Raji (cell line): ENCODE results near the gene SLC38A11.

ENCODE experiments used
- POLR2A ChIP-seq: IDR thresholded peaks from 2 replicates; pipeline ENCODE4 v1.6.1; 2011; ENCODE audit warnings: low read depth, low read length, control low read depth; ENCODE audit not compliant: insufficient read depth

The SLC38A11 gene

DNA sequence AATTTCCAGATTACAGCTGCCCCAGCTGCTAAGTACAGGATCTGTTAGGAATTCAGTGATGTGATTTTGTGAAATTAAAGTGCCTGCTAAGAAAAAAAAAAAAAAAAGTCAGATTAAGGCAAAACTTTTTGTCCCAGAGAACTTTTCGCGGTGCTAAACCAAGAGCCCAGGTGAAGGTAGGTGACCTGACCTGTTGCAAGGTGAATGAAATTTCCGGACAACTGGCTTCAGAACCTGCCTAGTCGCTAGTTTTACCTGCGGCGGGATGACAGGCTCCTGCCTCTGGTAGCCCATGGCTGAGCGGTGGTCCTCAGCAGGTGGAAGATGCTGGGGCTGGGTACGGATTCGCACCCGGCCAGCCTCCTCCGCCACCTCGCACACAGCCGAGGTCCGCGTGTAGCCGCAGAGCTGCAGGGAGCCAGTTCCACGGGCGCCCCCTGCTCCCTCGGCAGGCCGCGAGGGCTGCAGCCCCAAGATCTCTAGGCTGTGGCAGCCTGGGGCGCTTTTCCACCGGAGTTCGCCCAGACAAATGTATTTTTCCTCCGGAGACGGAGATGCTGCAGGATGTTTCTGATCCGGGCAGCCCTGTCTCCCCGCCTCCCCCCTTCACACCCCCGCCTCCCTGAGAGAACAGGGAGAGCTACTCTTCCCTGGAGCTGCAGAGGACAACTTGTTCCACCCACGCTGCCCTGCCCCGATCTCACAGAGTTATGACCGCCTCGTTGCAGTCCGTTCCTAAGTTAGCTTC is at the start of gene SLC38A11:
TSS of gene SLC38A11 (minus strand) at position 572 of the 748 bp plus-strand sequence. CDS start at position 294, 278 bp downstream.
- TF ChIP-seq POLR2A: no peak

GRCh38 chr2:165003443-165004130 is 48.3 kb upstream of the SLC38A11 start:
- TF ChIP-seq POLR2A: no peak

- TF ChIP-seq POLR2A: no peak
Measured at GRCh38 chr2:165002638-165003037, 47.3 kb upstream of the SLC38A11 start.

GRCh38 chr2:164993287-164994016 is 38.1 kb upstream of the SLC38A11 start:
- no peak for TF ChIP-seq POLR2A

DNA sequence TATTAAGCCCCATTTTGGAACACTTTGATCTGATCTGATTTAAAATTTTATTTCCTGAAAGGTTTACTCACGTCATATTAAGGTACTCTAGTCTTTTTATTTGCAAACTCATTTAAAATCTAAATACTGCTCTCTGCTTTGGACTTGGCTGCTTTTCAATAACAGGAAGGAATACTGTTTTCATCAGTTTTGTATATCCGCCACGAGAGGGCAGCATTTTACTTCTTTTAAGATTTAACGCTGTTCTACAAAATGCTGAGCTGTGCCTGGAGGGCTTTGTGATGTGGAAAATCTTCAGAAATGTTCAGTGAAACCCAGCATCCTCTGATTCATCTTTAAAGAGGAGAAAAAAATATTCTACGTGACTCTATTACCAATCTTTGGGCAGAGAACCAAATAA is 37.5 kb upstream of the SLC38A11 start:
- TF ChIP-seq POLR2A: no peak

DNA sequence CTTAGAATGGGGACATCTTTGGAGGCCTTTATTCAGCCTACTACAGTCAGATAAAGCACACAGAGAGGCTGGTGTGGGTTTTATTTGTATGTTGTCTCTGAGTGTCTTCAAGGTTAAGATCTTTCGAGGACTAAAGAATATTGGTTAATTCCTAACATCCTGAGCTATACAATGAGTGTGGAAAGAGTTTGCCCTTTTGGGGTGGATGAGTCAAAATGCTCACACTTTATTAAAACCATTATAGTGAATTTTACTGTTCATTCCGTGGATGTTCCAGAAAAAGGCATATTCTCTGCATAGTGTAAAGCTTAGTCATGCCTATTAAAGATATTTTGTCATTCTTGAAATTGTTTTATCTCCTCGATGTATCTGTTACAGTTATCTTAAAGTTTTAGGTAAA is 29.1 kb upstream of the SLC38A11 start:
- no peak for TF ChIP-seq POLR2A

DNA sequence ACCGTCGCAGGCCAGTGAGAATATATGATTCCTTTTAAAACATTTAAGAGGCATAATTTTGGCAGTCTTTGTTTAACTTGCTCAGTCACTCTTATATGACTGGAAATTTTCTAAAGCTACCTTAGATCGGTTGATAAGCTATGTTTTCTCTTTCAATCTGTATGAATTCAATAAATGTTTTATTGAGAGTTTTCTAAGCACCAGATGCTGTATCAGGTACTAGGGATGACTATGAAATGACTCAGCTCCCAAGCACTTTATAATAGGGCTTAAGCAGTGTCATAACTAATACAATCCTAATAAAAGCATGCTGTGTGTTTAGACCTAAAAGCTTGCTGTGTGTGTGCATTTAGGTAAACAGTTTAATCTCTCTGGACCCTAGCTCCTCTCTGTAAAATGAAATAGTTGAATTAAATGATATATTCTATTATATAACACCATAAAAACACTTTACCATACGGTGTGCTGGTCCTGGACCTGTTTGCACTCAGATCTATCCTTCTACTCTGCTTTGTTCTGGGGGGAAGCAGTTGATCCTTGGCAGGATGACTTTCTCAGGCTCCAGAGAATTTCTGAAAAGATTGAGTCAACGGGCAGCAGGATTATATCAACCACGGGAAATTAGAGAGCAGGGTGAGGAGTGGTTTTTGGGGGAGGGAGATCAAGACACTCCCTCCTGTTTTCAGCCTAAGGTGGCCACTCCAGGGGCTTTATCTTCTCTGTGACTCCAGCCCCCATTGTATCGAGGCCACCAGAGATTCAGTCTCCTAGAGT is 26.1 kb upstream of the SLC38A11 start:
- no peak for TF ChIP-seq POLR2A

DNA sequence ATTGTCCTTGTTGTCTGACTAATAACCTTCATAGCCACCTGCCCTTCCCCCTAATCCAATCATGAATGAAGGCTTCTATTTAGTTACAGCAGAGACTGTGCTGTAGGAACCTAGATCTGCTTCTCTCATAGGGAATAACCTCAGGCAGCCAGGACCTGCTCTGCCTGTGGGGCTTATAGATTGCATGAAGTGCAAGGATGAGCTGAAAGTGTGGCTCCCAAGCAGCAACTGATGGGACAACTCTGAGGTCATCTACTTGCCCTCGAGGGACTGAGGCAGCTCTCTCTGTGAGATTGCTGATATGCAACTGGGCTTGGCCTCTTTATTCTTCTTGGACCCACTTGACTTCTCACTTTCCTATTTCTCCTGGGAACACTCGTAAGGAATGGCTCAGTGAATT is 23.8 kb upstream of the SLC38A11 start:
- TF ChIP-seq POLR2A: no peak

GRCh38 chr2:164976301-164976700 is 21.0 kb upstream of the SLC38A11 start:
- no peak for TF ChIP-seq POLR2A

DNA sequence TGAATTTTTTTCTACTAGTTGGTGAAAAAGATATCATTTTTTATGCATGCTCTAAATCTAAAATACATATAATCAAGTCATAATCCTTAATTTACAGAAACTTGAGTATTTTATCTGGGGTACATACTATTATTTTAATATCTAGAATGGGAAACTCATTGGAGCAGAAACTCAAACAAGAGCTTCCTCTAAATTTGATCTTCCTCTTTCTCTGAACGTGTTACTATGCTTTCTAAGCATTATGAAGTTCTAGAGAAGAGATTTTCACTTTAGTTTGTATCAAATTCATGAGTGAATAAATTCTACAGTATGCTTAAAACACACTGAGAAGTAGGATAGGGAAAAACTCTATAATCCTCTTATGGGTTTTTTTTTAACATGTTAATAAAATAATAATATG is 20.6 kb upstream of the SLC38A11 start:
- no peak for TF ChIP-seq POLR2A

- TF ChIP-seq POLR2A: no peak
Measured at GRCh38 chr2:164974221-164974620, 18.9 kb upstream of the SLC38A11 start.

- TF ChIP-seq POLR2A: no peak
Measured at GRCh38 chr2:164972216-164972615, 16.9 kb upstream of the SLC38A11 start.

- no peak for TF ChIP-seq POLR2A
Measured at GRCh38 chr2:164969909-164970690, 14.8 kb upstream of the SLC38A11 start.

DNA sequence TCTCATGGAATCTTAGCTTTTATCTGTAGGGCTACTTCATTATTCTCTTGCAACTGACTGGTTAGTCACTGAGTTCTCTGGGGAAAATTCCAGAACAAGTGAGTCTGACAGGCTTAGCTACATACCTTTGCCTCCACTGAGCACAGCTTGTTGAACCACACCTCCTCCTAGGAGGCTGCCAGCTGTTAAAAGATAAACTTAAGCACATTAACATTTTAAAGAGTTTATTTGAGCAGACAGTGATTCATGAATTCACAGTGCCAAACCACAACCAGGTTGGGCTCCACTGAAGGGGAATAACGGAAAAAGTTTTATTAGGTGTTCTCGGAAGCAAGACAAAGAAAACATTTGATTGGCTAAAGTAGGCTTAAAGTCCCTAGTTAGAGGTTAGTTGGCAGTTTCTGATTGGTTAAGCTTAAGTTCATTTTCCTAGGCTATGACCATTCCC is 12.5 kb upstream of the SLC38A11 start:
- no peak for TF ChIP-seq POLR2A
